DMS 273 (cell line): ENCODE data around the gene MYLK3.

Experiments
- DNase-seq: peaks from one replicate; lab custom pipeline; 2025; ENCODE audit not compliant: unreplicated experiment; lab: John Stamatoyannopoulos, UW

MYLK3 gene

DNA sequence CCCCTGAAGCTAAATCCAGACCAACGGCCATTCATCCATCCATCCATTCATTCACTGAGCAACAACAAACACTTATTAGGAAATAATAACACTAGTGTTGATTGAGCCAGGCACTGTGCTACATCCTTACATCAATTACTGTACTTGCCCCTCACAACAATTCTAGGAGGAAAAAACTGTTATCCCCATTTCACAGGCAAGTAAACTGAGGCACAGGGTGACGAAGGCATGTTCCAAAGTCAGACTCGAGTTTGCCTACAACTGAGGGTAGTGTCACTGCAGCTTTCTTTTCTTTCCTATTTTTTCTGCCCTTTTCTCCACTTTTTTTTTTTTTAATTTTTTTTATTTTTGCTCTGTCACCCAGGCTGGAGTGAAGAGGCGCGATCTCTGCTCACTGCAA, 11.2 kb upstream of the MYLK3 start:
- no peak for DNase-seq

- DNase-seq: peak; percentile 21
These were observed 9.4 kb upstream of the MYLK3 start for GRCh38 chr16:46757339-46758050.

- DNase-seq: no peak
These were observed 8.6 kb upstream of the MYLK3 start for GRCh38 chr16:46756772-46757171.

DNA sequence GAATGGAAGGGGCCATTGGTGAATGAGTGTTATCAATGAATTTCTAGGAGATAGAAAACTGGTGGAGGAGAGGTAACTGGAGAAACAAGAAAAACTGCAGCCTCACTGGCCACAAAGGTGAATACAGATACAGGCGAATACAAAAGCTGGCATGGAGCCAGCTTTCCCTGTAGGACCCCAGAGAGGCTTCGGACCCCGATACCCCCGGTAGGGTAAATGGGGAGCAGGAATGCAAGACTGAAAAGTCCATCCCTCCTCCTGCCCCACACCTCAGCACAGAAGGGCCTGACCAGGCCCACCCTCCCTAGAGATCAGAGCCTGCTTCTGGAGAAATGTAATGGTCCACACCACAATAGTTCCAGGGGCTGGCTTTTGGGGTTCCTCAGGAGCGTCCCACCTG, 4.9 kb upstream of the MYLK3 start:
- no peak for DNase-seq

- no peak for DNase-seq
These were observed 3.2 kb upstream of the MYLK3 start for GRCh38 chr16:46751381-46751780.

GRCh38 chr16:46748775-46749705, 896 bp upstream of the MYLK3 start:
- no peak for DNase-seq

DNA sequence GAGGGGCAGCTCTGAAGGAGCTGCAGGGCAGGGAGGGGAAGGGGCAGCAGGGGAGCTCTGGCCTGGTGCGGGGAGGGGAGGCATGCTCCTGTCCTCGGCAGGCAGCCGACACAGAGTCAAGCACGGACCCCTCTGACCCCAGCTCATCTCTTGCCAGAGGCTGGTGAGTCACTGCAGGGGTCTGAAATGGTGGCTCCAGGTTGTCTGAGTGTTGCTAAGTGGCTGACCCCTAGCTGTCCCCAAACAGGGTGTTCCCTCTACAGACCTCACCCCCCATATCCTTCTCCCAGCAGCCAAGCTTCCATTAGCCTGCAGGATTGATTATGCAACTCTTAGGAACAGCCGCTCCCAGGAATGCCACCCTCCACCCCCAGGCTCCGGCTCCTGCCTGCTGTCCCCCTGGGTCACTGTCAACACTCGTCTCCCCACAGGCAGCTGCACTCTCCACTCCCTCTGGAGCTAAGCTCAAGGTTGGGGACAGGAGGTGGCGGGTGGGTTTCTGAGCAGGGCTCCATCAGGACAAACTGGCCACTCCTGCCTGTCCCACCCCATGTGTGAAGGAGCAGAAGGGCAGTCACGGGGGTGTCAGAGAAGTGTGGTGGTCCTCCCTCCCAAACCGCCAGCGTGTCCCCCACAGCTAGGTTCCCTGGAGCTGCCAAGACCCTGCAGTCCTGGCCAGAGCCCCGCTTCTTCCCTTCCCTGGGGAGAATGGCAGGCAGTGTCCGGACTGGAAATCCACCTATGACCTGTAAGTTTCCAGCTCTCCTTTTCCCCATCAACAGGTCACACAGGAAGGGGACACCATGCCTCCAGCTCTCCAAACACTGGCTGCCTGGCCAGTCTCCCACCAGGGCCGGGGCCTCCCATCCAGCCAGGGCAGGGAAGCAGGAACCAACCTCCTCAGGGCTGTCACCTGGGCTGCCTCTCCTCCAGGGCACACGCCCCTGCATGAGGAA, 1.0 kb downstream of the MYLK3 start:
- DNase-seq: no peak

DNA sequence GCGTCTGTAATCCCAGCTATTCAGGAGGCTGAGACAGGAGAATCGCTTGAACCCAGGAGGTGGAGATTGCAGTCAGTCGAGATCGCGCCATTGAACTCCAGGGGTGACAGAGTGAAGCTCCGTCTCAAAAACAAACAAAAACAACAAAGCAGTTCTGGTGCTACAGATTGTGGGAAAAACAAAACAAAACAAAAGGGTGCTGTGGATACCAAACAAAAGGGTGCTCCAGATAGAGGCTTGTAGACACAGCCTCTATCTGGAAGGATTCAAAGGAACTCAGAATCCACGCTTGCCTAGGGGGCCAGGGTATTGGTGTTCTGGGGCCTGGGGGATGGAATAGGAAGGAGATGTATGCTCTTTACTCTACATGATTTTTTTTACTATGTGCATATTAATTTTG, 2.5 kb downstream of the MYLK3 start:
- DNase-seq: no peak

DNA sequence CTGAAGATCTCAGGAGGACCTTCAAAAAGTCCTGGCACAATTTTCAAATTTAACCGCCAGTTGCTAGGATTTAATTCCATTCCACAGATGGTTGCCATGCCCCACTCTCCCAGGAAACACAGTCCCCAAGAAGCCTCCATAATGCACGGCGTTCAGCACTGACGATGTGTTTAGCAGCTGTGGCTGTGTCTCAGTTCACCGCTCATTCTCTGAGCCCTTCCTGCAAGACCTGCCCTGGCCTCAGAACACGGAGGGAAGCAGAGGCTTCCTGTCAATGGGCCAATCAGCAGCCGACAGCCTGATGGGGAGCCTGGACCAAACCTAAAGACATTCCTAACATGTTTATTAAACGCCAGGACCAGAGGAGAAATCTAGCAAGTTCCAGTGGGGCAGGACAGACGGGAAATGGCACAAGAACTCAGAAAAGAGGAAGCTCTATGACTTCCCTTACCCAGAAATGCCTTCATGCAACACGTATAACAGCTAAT, 4.9 kb downstream of the MYLK3 start:
- DNase-seq: peak; percentile 19

GRCh38 chr16:46739934-46740333, 8.2 kb downstream of the MYLK3 start:
- no peak for DNase-seq

DNA sequence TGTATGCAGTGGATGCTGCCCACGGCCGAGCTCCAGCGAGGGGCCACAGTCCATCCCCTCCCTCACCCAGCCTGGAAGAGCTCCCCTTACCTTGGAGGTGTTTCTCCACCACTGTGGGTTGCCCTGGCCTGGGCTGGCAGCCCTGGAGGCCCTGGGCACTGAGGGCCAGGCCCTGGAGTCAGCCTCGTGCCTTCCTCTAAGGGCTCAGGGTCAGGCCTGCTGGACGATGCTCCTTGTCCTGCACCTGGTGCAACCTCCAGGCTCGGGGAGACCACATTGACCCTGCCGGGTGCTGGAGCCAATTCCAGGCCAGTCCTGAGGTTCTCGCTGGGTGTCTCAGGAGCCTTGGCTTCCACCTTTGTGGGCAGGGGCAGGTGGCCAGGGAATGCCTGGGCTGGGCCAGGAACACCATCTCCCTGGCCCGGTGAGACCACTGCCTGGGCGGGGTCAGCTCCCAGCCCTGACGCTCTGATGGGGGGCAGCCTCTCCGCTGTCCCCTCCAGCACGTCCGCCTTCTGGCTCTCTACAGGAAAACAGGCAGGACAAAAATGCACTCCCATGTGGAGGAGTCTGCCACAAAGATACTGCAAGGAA, 10.4 kb downstream of the MYLK3 start:
- DNase-seq: no peak

- no peak for DNase-seq
These were observed 11.4 kb downstream of the MYLK3 start for GRCh38 chr16:46736695-46737094.

GRCh38 chr16:46733319-46733830, 14.8 kb downstream of the MYLK3 start:
- DNase-seq: no peak

GRCh38 chr16:46732561-46732960, 15.6 kb downstream of the MYLK3 start:
- DNase-seq: no peak

DNA sequence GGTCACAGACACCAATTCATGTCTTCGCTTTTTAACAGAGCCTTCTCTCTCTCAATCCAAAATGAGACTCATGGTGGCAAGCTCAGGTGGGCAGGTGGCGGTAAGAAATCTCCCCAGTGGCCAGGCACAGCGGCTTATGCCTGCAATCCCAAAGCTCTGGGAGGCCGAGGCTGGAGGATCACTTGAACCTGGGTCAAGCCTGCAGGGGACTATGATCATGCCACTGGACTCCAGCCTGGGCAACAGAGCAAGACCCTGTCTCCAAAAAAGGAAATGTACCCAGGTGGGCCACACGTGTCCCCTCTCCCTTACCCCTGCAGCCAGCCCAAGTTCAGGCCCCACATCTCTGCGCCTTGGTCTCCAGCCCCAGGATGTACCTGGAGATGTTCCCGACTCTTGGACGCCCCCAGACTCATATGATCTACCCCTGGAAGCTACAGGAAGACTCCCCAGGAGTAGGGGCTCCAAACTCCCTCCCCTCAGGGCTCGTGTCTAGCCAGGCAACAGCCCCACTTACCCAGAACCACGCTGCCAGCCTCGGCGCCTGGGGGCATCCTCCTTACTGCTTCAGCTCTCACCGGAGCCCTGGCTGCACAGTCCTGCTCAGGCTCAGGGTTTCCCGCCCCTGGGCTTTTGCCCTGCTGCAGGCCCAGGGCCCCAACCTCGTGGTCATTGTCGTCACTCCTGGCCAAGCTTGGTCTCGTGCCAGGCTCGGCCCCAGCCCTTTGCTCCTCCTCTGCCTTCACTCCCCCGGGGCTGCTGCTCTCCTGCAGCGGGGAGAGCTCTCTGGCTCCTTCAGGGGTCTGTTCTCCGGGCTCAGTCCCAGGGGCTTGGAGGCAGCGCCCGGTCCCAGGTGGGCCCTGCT, 16.2 kb downstream of the MYLK3 start:
- DNase-seq: no peak

DNA sequence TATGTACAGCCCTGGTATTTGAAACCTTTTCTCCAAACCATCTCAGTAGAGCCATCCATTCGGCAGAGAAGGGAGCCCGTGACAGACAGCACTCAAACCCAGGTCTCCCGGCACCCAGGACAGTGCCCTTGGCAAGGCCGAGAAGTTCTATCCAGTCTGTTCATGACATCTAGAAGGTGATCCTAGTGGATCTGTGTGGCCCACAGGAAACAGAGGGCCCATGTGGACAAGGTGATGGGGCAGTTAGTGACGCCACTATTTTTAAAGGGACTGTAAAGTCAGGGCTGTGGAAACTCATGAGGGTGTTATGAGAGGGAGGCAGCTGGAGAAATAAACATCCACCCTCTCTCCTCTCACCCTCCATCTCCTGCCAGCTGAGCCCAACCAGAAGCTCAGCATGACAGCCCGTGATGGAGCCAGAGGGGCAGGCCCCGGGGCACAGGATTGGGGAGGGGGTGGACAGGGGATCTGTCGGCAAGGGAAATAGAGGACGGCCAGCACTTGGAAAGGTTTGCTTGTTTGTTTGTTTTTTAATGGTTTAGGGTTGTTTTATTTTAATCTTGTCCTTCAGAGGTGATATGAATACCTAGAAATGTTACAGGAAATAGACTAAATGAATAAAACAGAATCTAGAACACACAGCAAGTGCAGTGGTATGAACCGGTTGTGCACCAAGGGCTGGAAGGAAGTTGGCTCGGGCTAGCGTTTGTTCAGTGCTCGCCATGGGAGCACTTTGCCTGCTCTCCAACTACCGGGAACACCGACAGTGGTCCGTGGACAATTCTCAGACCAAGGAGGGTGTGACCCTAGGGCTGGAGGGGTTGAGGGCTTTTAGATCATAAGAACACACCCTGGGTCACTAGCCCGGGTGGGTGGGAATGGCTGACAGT, 17.1 kb downstream of the MYLK3 start:
- no peak for DNase-seq

DNA sequence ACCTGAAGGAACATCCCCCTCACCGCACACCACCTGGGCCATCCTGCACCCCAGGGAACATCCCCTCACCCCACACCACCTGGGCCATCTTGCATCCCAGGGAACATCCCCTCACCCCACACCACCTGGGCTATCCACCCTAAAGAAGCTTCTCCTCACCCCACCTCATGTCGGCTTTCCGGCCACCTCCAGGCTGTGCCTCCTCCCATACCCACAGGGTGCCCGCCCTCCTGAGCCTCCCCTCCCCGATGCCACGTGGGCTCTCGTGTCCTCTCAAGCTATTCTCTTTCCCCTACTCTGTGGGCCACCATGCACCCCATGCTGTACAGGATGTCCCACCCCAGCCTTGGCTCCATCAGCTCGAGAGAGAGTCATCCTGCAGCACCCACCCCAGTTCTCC, 18.0 kb downstream of the MYLK3 start:
- no peak for DNase-seq

DNA sequence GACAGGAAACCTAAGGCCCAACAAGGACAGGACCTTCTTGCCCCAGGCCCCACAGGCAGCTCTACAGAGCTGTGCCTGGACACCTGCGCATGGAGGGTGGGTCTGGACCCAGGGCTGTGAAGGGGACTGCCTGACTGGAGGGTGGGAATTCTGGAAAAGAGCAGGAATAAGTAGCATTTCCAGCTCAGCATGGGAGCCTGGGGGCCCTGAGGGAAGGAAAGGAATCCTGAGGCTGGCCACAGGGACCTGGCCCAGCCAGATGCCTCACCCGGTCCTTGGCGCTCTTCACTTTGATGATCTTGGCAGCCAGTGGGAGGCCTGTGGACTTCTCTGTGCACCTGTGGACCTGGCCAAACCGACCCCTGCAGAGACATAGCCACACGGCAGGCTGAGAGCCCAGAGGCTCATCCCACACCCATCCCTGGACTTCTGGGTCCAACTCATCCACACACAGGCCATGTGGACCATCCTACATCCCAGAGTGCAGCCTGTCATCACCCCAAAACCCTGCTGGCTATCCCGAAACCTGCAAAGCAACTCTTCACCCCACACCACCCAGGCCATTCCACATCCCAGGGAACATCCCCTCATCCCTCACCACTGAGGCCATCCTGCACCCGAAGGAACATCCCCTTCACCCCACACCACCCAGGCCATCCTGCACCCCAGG, 18.7 kb downstream of the MYLK3 start:
- DNase-seq: no peak
